ENCODE results near the gene FAM186B.

FAM186B gene

DNA sequence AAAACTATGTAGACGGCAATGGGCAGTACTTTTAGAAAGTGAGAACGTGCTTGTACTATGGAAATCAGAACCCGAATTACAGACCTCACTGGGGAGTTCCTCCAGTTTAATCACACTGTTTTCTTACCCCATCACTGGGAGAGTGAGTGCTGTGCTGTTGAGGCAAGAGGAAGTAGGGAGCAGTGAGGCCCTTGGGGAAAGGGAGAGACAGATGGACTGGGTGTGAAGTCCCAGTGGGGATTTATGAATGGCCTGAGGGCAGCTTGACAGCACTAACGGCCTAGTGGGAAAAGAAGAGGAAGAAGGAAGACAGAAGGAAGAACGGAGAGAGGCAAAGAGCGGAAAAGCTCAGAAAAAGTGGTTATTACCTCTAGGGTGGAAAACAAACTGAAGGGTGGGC is 43.2 kb downstream of the FAM186B start:
- no peaks in the 10 kb centered on the region for H3K9me3 ChIP-seq (ENCODE audit: control insufficient read depth, insufficient read depth, low read length)
- H3K4me1 ChIP-seq (ENCODE audit: insufficient read depth, low read length), result no peaks in the 10 kb centered on the region
- no peak overlapping the region for H3K9ac ChIP-seq (ENCODE audit: low read depth, low read length)
- H3K36me3 ChIP-seq (ENCODE audit: insufficient read depth, low read length), result peaks cover 21% of the 10 kb centered on the region

DNA sequence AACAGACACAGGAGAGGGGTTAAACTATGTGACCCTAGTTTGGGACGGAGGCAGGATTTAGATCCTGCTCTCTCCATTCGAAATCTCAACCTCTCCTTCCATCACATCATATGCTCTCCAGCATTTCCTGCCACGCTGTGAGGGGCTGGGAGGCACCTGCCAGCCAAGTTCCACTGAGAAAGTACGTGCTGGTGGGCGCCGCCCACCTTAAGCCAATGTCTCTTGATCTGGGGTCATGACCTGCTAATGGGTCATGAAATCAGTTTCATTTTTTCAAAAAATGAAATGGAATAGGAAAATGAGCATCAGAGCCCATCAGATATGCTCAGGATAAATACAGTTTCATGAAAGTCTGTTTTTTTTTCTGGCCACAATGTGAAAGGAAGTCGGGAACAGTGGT is 44.7 kb downstream of the FAM186B start:
- no peaks in the 10 kb centered on the region for H3K4me1 ChIP-seq (ENCODE audit: insufficient read depth, low read length)
- H3K36me3 ChIP-seq (ENCODE audit: insufficient read depth, low read length), result peaks cover 21% of the 10 kb centered on the region
- no peaks in the 10 kb centered on the region for H3K9me3 ChIP-seq (ENCODE audit: control insufficient read depth, insufficient read depth, low read length)
- no peak overlapping the region for H3K9ac ChIP-seq (ENCODE audit: low read depth, low read length)

DNA sequence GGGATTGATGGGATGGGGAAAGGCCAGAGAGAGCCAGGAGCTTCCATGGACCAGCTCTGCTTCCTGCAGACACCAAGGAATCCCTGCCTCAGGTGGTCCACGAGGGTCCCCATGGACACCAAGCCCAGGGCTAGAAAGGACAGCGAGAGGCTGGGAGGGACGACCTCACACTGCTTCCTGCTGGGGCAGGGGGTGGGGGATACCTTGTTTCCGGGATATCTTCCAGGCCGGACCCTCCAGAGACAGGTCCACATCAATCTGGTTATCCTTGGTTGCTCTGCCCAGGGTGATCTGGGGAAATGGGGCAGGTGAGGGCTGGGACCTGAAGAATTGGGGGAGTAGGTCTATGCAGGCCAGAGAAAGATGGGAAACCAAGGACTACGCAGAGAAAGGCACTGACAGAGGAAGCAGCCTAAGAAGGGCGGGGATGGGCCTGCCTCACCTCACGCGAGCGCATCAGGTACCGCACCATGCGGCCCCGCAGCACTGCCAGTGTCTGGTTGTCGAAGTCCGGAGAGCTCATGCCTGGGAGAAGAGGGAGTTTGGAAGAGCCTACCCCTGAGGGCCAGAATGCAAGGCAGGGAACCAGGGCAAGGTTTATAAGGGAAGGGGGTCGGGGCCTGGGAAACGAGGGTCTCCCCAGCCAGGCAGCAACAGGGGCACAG is 46.3 kb downstream of the FAM186B start:
- Histone ChIP-seq H3K36me3 (ENCODE audit: insufficient read depth, low read length) (peaks cover 14% of the 10 kb centered on the region), H3K9ac (ENCODE audit: low read depth, low read length) (no peak overlapping the region), H3K4me1 (ENCODE audit: insufficient read depth, low read length) (no peaks in the 10 kb centered on the region), H3K9me3 (ENCODE audit: control insufficient read depth, insufficient read depth, low read length) (no peaks in the 10 kb centered on the region)

DNA sequence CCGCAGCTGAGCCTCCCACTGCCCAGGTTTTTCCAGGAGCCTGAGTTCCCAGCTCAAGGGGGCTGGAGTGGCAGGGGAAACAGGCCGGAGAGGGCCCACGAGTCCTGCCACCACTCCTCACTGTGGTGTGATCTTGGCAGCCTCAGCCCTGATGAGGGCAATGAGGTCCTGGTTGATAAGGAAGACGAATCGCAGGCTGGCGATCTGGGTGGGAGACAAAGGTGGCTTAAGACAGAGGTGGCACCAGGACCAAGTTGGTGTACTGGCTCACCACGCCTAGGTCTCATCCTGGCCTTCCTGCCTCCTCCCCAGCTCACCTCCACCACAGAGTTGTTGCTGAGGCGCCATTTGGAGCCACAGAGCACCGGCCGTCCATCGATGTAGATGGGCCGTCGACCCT is 46.9 kb downstream of the FAM186B start:
- H3K4me1 ChIP-seq (ENCODE audit: insufficient read depth, low read length), result no peaks in the 10 kb centered on the region
- no peak overlapping the region for H3K9ac ChIP-seq (ENCODE audit: low read depth, low read length)
- H3K9me3 ChIP-seq (ENCODE audit: control insufficient read depth, insufficient read depth, low read length), result no peaks in the 10 kb centered on the region
- peaks cover 12% of the 10 kb centered on the region for H3K36me3 ChIP-seq (ENCODE audit: insufficient read depth, low read length)

DNA sequence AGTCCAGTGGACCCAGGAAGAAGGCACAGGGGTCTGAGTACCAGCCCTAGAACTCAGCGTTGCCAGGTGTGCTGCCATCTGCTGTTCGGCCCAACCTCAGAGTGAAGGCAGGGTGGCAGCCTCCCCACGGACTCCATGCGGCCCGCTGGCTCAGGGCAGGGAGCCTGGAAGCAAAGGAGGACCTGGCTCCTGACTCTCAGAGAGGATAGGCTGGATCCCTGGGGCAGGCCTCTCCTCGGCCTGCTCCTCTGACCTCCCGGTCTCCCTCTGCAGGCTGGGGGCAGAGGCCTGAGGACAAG is 47.6 kb downstream of the FAM186B start:
- H3K4me1 ChIP-seq (ENCODE audit: insufficient read depth, low read length), result no peaks in the 10 kb centered on the region
- H3K36me3 ChIP-seq (ENCODE audit: insufficient read depth, low read length), result peaks cover 11% of the 10 kb centered on the region
- H3K9me3 ChIP-seq (ENCODE audit: control insufficient read depth, insufficient read depth, low read length), result no peaks in the 10 kb centered on the region
- H3K9ac ChIP-seq (ENCODE audit: low read depth, low read length), result no peak overlapping the region

DNA sequence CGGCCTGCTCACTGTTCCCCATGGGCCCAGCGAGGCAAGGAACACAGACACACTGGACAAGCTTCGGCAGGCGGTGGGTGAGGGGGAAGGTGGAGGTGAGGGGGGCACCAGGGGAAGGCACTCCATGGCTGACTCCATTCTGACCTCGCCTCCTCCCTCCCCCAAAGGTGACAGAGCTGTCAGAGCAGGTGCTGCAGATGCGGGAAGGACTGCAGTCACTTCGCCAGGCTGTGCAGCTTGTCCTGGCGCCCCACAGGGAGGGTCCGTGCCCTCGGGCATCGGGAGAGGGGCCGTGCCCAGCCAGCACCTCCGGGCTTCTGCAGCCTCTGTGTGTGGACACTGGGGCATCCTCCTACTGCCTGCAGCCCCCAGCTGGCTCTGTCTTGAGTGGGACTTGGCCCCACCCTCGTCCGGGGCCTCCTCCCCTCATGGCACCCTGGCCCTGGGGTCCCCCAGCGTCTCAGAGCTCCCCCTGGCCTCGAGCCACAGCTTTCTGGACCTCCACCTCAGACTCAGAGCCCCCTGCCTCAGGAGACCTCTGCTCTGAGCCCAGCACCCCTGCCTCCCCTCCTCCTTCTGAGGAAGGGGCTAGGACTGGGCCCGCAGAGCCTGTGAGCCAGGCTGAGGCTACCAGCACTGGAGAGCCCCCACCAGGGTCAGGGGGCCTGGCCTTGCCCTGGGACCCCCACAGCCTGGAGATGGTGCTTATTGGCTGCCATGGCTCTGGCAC is 48.1 kb downstream of the FAM186B start:
- no peak overlapping the region for H3K9ac ChIP-seq (ENCODE audit: low read depth, low read length)
- H3K4me1 ChIP-seq (ENCODE audit: insufficient read depth, low read length), result no peaks in the 10 kb centered on the region
- H3K36me3 ChIP-seq (ENCODE audit: insufficient read depth, low read length), result peaks cover 6% of the 10 kb centered on the region
- H3K9me3 ChIP-seq (ENCODE audit: control insufficient read depth, insufficient read depth, low read length), result no peaks in the 10 kb centered on the region

DNA sequence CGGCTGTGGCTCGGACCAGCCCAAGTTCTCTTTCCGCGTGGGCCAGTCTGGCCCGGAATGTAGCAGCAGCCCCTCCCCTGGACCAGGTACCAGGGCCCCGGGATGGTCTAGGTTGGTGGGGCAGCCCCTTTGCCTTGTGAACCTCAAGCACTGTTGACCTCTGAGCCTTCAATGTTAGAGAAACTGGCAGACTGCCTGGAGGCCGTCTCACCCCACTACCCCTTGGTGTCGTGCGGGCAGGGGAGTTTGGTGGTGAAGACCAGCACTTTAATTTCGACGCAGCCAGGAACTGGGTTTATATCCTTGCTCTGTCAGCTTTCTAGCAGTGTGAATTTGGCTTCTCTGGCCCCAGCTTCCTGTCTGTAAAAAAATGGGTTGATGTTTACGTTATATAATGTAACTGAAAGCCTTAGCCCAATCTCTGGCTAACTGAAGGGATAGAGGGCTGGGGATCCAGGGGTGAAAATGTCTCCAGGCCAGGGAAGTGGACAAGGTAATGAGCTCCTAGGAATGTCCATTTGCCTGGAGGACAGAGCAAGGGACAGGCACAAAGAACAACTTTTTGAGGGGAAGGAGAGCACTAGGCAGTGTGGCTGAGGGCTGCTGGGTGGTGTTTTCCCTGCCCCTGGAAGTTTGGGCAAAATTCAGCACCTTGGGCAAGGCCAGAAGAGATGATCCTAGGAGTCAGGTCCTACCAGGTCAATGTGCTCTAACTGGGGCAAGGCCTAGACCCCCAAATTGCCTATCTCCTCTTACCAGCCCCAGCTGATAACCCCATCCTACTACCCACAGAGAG is 48.9 kb downstream of the FAM186B start:
- Histone ChIP-seq H3K4me1 (ENCODE audit: insufficient read depth, low read length) (no peaks in the 10 kb centered on the region), H3K36me3 (ENCODE audit: insufficient read depth, low read length) (peaks cover 5% of the 10 kb centered on the region)

DNA sequence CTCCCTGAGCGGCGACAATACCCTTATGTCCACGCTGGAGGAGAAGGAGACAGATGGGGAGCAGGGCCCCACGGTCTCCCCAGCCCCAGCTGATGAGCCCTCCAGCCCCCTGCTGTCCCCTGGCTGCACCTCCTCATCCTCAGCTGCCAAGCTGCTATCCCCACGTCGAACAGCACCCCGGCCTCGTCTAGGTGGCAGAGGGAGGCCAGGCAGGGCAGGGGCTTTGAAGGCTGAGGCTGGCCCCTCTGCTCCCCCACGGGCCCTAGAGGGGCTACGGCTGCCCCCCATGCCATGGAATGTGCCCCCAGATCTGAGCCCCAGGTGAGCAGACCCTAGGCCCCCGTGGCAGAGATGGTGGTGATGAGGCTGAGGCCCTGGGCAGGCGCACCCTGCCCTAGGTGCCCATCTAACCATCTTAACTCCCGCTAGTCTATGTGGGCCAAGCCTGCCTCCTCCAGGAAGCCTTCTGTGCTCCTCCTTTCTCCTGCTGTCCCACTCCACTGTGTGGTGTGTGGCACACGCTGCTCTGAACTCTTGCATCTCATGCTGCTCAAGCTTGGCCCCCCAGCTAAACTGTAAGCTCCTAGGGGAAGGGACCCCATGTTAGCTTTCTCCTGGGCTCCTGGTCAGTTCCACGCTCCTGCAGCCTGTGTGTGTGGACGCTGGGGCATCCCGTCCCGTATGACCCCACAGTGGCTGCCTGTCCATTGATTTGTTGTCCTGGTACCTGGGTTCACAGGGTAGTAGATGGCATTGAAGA is 49.6 kb downstream of the FAM186B start:
- Histone ChIP-seq H3K36me3 (ENCODE audit: insufficient read depth, low read length) (peaks cover 5% of the 10 kb centered on the region), H3K4me1 (ENCODE audit: insufficient read depth, low read length) (no peaks in the 10 kb centered on the region), H3K9ac (ENCODE audit: low read depth, low read length) (no peak overlapping the region), H3K9me3 (ENCODE audit: control insufficient read depth, insufficient read depth, low read length) (no peaks in the 10 kb centered on the region)

More for the DNA sequence above, 48.9 kb downstream of the FAM186B start:
- Histone ChIP-seq H3K9me3 (ENCODE audit: control insufficient read depth, insufficient read depth, low read length) (no peaks in the 10 kb centered on the region), H3K9ac (ENCODE audit: low read depth, low read length) (no peak overlapping the region)

DNA sequence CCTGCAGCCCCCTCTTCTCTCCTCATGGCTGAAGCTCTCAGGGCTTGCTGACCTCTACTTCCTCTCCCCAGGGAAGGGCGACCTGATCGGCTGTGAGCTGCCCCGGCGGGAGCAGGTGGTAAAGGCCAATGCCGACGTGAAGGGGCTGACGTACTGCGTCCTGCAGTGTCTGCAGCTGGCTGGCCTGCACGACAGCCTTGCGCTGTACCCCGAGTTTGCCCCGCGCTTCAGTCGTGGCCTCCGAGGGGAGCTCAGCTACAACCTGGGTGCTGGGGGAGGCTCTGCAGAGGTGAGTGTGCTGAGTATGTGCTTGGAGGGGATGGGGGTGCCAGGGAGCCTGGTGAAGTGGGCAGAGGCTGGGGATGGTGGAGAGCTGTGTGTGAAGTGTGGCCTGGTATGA is 51.2 kb downstream of the FAM186B start:
- Histone ChIP-seq H3K36me3 (ENCODE audit: insufficient read depth, low read length) (no peaks in the 10 kb centered on the region), H3K4me1 (ENCODE audit: insufficient read depth, low read length) (no peaks in the 10 kb centered on the region), H3K9me3 (ENCODE audit: control insufficient read depth, insufficient read depth, low read length) (no peaks in the 10 kb centered on the region), H3K9ac (ENCODE audit: low read depth, low read length) (no peak overlapping the region)

DNA sequence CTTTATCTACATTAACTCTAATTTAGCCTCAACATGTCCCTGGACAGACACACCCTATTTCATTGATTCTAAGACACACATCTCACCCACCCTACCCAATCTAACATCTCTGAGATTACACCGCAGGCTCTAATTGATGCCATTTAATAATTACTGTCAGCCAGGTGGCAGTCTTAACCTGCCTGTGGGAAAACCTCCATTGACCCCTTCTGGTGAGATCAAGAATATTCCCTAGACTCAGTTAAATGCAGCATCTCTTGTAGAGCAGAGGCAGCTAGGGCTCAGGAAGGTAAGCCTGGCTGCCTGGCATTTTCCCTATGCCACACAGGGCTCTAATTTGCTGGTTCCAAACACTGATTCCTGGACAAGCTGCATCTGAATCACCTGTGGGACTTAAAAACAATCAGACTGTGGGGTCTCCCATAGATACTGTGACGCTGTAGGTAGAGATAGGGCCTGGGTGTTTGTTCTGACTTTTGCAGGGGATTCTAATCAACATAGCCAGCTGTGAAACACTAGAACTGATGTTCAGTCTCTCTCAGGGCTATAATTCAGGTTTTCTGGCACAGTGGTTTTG is 51.8 kb downstream of the FAM186B start:
- Histone ChIP-seq H3K36me3 (ENCODE audit: insufficient read depth, low read length) (no peaks in the 10 kb centered on the region), H3K9me3 (ENCODE audit: control insufficient read depth, insufficient read depth, low read length) (no peaks in the 10 kb centered on the region), H3K4me1 (ENCODE audit: insufficient read depth, low read length) (no peaks in the 10 kb centered on the region), H3K9ac (ENCODE audit: low read depth, low read length) (no peak overlapping the region)

DNA sequence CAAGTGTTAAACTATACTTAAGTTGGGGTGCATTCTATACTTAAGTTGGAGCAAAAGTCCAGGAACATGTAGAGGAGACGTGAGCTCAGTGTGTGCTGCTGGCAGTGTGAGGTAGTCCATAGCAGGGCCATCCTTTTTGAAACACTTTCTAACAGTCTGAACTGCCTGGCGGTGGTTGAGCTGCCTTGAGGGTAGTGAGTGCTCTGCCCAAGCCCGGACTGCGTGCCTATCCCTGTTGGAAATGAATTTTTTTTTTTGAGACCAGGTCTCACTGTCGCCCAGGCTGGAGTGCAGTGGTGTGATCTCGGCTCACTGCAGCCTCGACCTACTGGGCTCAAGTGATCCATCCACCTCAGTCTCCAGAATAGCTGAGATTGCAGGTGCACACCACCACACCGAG is 52.5 kb downstream of the FAM186B start:
- Histone ChIP-seq H3K36me3 (ENCODE audit: insufficient read depth, low read length) (no peaks in the 10 kb centered on the region), H3K9ac (ENCODE audit: low read depth, low read length) (no peak overlapping the region), H3K9me3 (ENCODE audit: control insufficient read depth, insufficient read depth, low read length) (no peaks in the 10 kb centered on the region), H3K4me1 (ENCODE audit: insufficient read depth, low read length) (no peaks in the 10 kb centered on the region)

DNA sequence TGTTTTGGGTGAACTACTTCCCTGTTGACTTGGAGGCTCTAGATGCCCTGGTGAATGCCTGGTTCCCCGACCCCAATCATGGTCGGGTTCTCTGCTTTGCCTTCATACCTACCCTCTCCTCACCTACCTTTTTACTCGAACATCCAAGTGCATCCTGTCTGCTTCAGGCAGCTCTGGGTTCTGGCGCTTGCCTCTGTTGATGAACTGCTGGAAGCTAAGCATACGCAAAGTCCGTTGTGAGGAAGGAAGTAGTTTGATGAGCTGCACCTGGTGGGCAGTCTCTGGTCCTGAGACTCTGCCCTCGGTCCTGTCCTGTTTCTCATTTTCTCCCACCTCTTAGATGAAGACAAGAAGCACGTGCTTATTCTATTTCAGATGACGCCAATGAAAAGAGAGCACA is 53.0 kb downstream of the FAM186B start:
- Histone ChIP-seq H3K9me3 (ENCODE audit: control insufficient read depth, insufficient read depth, low read length) (no peaks in the 10 kb centered on the region), H3K36me3 (ENCODE audit: insufficient read depth, low read length) (no peaks in the 10 kb centered on the region), H3K4me1 (ENCODE audit: insufficient read depth, low read length) (no peaks in the 10 kb centered on the region), H3K9ac (ENCODE audit: low read depth, low read length) (no peak overlapping the region)

DNA sequence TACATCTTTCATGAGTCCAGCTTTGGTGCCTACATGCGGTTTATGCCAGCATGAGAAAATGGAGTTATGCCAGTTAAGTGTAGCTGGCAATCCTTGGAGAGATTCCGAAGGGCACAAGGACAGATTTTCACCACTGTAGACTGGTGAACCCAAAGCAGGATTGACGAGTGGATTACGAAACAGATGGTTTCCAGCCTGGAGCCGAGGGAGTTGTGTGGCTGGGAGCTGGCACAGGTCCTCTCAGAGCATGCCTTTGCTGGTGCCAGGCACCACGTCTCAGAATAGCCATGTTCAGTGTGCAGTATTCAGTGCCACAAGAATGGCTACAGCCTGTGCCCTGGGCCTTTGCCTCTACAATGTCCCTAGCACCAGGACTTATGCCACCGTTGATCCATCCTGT is 53.4 kb downstream of the FAM186B start:
- no peaks in the 10 kb centered on the region for H3K36me3 ChIP-seq (ENCODE audit: insufficient read depth, low read length)
- H3K9ac ChIP-seq (ENCODE audit: low read depth, low read length), result no peak overlapping the region
- no peaks in the 10 kb centered on the region for H3K9me3 ChIP-seq (ENCODE audit: control insufficient read depth, insufficient read depth, low read length)
- H3K4me1 ChIP-seq (ENCODE audit: insufficient read depth, low read length), result no peaks in the 10 kb centered on the region

DNA sequence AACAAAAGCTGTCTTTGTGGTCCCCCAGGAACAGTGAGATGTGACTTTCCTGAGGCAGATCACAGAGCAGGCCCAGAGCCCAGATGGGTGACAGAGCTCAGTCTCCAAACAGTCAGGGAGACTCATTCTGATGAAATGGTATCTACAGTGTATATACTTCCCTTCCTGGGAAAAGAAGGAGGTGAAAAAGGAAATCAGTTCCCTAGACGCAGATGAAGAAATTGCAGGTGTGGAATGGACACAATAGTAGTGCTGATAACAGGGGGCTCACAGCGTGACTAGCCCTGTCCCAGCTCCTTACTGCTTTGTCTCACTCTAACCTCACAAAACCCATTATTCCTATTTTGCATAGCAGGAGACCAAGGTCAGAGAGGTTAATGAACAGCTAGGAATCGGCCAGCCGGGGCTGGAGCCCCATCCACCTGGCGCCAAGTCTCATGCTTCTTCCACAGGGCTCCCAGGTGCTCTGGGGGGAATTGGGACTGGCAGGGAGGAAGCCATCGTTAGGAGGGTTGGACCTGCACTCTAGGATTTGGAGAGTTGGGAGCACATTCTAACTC is 54.7 kb downstream of the FAM186B start:
- Histone ChIP-seq H3K36me3 (ENCODE audit: insufficient read depth, low read length) (no peaks in the 10 kb centered on the region), H3K4me1 (ENCODE audit: insufficient read depth, low read length) (no peaks in the 10 kb centered on the region)

More for the DNA sequence above, 54.7 kb downstream of the FAM186B start:
- Histone ChIP-seq H3K9me3 (ENCODE audit: control insufficient read depth, insufficient read depth, low read length) (no peaks in the 10 kb centered on the region), H3K9ac (ENCODE audit: low read depth, low read length) (no peak overlapping the region)

Data from ES-I3 (cell line).